Stimulated activated CD4-positive, alpha-beta T cell treated with anti-CD3 and anti-CD28 coated beads, TNF-alpha, amount 100 ng/mL, for 4 hours (primary cell): ENCODE results near the gene GATA2.

Experiments
- DNase-seq, 3 experiments: peaks; one replicate each; pipeline ENCODE4 v3.0.0-alpha.2; 2020; ENCODE audit warnings: low read depth in 3 of 3

GATA2 gene

GRCh38 chr3:128492671-128493569 lies at the start of gene GATA2:
GATA2 (minus strand) TSS chr3:128493201; CDS start chr3:128487031, 6,170 bp downstream.
- no peak for DNase-seq

GRCh38 chr3:128541246-128541645 lies 48.2 kb upstream of the GATA2 start:
- no peak for DNase-seq

GRCh38 chr3:128539376-128539775 lies 46.4 kb upstream of the GATA2 start:
- DNase-seq: no peak

GRCh38 chr3:128537091-128537703 lies 44.2 kb upstream of the GATA2 start:
- DNase-seq: no peak

GRCh38 chr3:128532012-128532983 lies 39.3 kb upstream of the GATA2 start:
- DNase-seq: no peak

DNA sequence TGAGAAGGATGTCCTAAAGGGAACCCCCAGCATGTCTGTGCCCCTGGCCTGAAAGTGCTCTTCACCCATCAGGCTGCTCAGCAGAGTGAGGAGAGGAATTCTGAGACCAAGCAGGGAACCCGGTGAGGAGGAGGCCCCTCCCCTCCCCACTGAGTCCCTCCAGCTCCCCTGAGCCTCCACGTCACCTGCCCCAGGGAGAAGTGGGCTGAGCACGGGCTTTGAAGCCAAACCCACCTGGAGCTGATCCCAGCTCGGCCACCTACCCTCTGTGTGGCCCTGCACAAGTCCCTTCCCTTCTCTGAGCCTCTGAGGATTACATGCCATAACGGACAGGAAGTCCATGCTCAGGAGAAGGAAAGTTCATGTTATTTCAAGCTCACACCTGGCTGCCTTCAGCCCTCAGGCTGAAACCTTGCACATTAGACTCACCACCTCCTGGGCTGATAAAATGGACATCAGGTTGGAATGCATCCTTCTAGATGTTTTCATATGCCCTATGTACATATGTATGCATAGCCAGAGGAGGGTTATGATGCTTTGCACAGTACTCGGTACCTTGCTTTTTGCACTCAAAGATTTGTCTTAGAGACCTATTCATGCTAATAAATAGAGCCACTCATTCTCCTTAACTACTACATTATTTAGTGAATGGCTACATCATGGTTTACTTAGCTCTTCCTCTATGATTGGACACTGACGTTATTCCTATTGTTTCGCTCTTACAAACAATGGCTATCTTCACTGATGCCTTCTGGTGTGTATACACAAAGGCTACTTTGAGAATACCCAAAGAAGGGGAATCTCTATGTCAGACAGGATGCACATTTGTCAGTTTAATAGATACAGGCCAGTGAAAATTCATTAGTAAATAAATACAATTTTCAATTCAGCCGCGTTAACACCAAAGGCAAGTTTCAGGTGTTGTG lies 31.6 kb upstream of the GATA2 start:
- DNase-seq: no peak

GRCh38 chr3:128523591-128523990 lies 30.6 kb upstream of the GATA2 start:
- DNase-seq: no peak

GRCh38 chr3:128521715-128522114 lies 28.7 kb upstream of the GATA2 start:
- no peak for DNase-seq

DNA sequence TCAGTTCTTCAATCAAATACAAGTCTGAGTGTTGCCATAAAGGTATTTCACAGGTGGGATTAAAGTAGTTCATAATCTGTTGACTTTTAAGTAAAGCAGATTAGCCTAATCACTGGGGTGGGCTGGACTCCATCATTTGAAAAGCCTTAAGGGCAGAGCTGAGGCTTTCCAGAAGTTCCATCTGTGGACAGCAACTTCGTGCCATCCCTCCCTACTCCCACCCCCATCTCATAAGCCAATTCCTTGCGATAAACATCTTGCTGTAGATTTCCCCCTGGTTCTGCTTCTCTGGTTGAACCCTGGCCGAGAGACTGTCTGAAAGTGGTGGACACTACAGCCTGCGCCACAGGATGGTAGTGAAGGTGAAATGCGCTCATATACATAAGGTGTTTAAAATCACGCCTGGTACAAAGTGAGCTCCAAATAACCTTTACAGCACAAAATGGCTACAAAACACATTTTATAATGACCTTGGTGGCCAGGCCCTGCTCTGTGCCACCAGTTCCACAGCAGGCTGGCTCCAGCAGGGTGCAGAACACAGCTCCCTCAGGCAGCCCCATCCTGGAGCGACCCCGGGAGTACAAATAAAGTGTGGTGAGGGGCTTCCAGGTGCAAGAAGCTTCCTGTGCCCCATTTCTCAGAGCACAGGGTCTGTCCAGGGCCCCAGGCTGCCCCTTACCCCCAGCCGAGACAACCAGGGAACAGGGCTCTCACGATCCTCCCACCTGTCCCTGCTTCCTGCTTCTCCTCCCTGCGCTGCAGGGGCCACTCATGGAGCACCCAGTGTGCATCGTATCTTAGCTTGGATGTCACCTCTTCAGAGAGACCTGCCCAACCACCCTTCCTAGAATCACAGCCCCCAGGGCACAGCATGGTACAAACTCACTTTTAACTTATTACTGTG lies 25.8 kb upstream of the GATA2 start:
- DNase-seq: no peak

DNA sequence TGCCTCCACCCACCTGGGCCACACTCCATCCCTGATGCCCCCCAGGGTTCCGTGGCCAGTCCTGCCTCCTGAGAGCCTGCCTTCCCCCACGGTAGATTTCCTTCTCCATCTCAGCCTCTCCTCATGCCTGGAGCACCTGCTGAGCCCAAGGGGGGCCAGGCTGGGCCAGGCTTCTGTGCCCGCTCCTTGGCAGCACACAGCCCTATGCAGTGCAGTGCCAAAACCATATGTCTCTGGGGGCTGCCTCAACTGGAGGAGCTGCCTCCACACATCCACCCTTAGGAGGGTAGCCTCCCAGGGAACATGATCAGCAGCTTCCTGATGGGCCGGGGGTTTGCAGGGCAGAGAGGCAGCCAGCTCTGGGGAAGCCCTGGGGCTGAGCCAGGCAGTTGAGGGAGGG lies 24.6 kb upstream of the GATA2 start:
- no peak for DNase-seq

GRCh38 chr3:128515967-128516366 lies 23.0 kb upstream of the GATA2 start:
- no peak for DNase-seq

- DNase-seq: no peak
Observed at GRCh38 chr3:128508852-128509251, 15.9 kb upstream of the GATA2 start.

GRCh38 chr3:128506754-128507153 lies 13.8 kb upstream of the GATA2 start:
- DNase-seq: no peak

DNA sequence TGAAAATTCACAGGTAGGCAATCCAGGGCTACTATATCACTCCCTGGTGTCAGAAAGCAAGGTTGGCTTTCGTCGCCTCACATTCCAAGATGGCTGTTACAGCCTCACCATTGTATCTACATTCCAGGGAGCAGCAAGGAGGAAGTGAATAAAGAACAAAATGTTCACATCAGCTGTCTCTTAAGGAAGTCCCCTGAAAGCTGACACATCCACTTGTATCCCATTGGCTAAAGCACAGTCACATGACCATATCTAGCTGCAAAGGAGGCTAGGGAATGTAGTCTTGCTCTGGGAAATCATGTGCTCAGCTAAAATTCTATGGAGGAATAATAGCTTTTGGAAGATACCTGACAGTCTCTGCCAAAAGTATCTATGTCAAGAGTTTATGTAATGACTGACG lies 12.8 kb upstream of the GATA2 start:
- no peak for DNase-seq

DNA sequence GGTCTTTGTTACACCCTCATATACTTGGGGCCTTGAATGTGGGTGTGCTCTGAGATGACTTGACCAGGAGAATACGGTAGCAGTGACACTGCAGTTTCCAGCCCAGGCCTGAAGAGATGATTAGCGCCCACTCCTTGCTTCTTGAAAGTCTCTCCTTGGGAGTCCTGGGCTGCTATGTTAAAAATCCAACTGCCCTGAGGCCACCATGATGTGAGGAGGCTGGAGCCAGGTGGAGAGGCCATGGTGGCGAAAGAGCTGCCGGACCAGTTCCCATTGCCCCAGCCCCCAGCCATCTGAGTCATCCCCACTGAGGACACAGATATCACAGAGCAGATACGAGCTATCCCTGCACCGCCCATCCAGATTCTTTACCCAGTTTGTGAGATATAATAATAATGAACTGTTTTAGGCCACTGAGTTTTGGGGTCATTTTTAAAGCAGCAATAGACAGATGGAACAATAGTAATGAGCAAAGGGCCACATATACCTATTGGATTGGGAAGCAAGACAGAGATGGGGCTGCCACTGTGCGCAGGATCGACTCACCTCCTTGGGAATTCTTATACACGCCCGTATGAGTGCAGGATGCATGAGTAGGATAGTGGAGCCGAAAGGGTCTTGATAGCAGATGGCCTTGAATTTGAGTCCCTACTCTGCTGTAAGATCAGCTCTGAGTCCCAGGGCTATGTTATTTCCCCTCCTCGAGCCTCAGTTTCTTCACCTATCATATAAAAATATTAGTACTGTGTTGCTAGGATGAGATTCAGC lies 12.1 kb upstream of the GATA2 start:
- DNase-seq: no peak

GRCh38 chr3:128504533-128504915 lies 11.5 kb upstream of the GATA2 start:
- no peak for DNase-seq

DNA sequence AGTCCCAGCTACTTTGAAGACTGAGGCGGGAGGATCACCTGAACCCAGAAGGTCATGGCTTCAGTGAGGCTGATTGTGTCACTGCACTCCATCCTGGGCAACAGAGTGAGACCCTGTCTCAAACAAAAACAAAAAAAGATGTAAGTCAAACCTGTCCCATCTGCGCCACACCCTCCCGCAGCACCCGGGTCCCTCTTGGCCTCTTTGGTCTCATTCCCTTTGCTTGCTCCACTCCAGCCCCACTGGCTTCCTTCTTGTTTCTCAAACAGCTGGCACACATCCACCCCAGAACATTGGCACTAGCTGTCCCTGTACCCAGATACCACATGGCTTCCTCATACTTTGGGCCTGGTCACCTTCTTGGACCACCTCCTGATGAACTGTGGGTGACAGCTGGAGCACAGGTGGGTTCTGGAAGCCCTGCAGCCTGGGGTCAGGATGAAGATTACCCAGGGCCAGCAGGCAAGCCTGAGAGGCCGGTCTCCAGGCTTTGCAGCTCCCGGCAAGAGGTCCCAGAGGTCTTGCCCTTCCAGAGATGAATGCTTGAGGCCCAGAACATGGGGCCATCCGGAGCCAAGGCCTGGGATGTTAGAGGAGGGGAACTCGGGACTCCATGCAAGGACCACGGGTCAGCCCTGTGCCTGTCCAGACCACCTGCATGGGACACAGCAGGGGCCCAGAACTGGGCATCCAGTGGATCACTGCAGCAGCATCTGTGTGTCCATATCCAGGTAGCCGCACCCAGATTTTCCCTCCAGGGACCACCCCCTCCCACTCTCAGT lies 10.9 kb upstream of the GATA2 start:
- DNase-seq: no peak

DNA sequence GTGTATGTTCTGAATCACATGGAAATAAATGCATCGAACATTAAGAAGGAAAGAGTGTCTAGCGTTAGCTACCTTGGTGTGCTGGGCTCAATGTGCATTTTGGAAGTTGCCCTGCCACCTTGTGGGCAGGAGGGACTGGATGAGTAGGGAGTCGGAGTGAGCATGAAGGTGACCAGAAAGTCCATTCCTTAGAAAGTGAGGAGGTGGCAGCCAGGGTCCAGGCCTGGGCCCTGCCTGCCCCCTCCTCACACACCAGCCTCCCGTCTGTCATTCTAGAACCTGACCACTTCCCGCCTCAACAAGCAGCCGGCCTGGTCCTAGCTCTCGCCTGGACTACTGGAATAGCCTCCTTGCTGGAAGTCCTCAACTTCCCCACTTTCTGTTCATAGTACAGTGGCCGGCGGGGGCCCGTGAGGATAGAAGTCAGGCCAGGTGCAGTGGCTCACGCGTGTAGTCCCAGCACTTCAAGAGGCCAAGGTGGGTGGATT lies 10.2 kb upstream of the GATA2 start:
- DNase-seq: no peak
